ENCODE results near the gene MYRF. TPM values are rescaled to one million over a fixed set of nuclear protein-coding genes. Genes with fewer than 3 reads are reported as not detected.
A peak's percentile ranks its signal among the peaks of the same experiment; 100 is the strongest.

Gene MYRF
- total RNA-seq, 1 experiment from 2014 or later, result 5.1 TPM

GRCh38 chr11:61810671-61811175 is 58.3 kb downstream of the MYRF start:
- no peaks in the 10 kb centered on the region for H3F3A ChIP-seq (ENCODE audit: low read length, unreplicated experiment)
- BruUV-seq (replicated peaks), result no TSS peak
- no peaks in the 10 kb centered on the region for H3K9me3 ChIP-seq (ENCODE audit: low read length)
- H3K36me3 ChIP-seq (ENCODE audit: low read depth, low read length), result peaks cover 45% of the 10 kb centered on the region
- intact Hi-C loops (cut with micrococcal nuclease), result no loop called here
- H3K4me2 ChIP-seq (ENCODE audit: low read length), result no peak overlapping the region
- no peaks in the 10 kb centered on the region for H4K20me1 ChIP-seq (ENCODE audit: low read length)
- DNase-seq, result no peak
- no peaks in the 10 kb centered on the region for H3K9me2 ChIP-seq (replicated peaks; ENCODE audit: low read length)
- peaks cover 11% of the 10 kb centered on the region for H3K79me2 ChIP-seq (ENCODE audit: low read length)
- TF ChIP-seq CTCF (conservative IDR thresholded peaks at IDR 0.05; ENCODE audit: low read depth, low read length), result no peak
- TF ChIP-seq EZH2 (IDR thresholded peaks at IDR 0.05; ENCODE audit: low read length, unreplicated experiment), result no peak
- no peak for TF ChIP-seq EZH2phosphoT487 (IDR thresholded peaks at IDR 0.05; ENCODE audit: borderline replicate concordance, low read length)
- CTCF ChIA-PET, result no interaction called here
- no peak overlapping the region for H3K9ac ChIP-seq (ENCODE audit: low read length)
- no peaks in the 10 kb centered on the region for H3K27me3 ChIP-seq (ENCODE audit: low read length)
- POLR2A ChIA-PET (ENCODE audit: unreplicated experiment), result no interaction called here
- peaks cover 5% of the 10 kb centered on the region; the same call in 1 of the 2 replicates for H3K4me1 ChIP-seq (ENCODE audit: insufficient read depth, low read length)
- H2AFZ ChIP-seq (ENCODE audit: low read length), result no peak overlapping the region
- no peak overlapping the region for H3K4me3 ChIP-seq (ENCODE audit: low read length)
- no peak overlapping the region for H3K27ac ChIP-seq (ENCODE audit: low read length)
- ATAC-seq, result no peak

GRCh38 chr11:61811831-61812230 is 59.4 kb downstream of the MYRF start:
- Histone ChIP-seq H3K27me3 (ENCODE audit: low read length) (no peaks in the 10 kb centered on the region), H3K9me3 (ENCODE audit: low read length) (no peaks in the 10 kb centered on the region), H3K36me3 (ENCODE audit: low read depth, low read length) (peaks cover 42% of the 10 kb centered on the region), H3K4me2 (ENCODE audit: low read length) (no peak overlapping the region), H3K27ac (ENCODE audit: low read length) (no peak overlapping the region), H4K20me1 (ENCODE audit: low read length) (no peaks in the 10 kb centered on the region), H3K9me2 (replicated peaks; ENCODE audit: low read length) (no peaks in the 10 kb centered on the region), H3K9ac (ENCODE audit: low read length) (no peak overlapping the region), H3F3A (ENCODE audit: low read length, unreplicated experiment) (no peaks in the 10 kb centered on the region), H2AFZ (ENCODE audit: low read length) (no peak overlapping the region), H3K4me3 (ENCODE audit: low read length) (no peak overlapping the region), H3K4me1 (ENCODE audit: insufficient read depth, low read length) (peaks cover 5% of the 10 kb centered on the region; the same call in 1 of the 2 replicates), H3K79me2 (ENCODE audit: low read length) (peaks cover 19% of the 10 kb centered on the region)
- ChIA-PET POLR2A (ENCODE audit: unreplicated experiment) (no interaction called here), CTCF (no interaction called here)
- peak; percentile 3 for DNase-seq
- TF ChIP-seq EZH2phosphoT487 (IDR thresholded peaks at IDR 0.05; ENCODE audit: borderline replicate concordance, low read length) (no peak), CTCF (conservative IDR thresholded peaks at IDR 0.05; ENCODE audit: low read depth, low read length) (no peak), EZH2 (IDR thresholded peaks at IDR 0.05; ENCODE audit: low read length, unreplicated experiment) (no peak)
- BruUV-seq (replicated peaks), result no TSS peak
- intact Hi-C loops (cut with micrococcal nuclease), result no loop called here
- ATAC-seq, result no peak

DNA sequence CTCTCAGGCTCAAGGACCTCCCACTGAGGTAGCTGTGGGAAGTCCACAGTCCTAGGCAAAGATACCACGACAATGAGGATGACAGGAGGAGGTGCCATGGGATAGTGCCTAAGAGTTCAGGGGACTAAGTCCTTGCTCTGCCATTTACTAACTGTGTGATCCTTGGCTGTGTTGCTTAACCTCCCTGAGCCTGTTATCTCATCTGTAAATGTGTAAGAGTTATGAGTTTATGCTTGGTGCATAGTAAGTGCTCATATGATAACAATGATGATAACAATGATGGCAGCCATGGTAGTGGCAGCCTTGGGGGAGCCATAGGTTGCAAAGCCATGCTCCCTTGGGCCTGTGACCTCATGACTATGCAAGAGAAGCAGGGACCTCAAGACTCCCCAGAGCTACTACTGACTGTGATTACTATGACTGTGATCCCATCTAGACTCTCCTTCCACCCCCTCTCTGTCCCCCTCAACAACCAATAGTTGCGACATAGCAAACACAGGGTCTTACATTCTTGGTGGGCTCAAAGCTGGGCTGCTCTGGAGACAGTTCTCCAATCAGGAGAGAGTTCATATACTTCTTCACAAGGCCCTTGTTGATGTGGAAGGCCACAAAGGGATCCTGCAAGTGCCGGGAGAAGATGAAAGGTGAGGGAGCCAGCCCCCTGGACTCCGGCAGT is 60.4 kb downstream of the MYRF start:
- ChIA-PET CTCF (interaction anchor here (0.7 kb wide), 1 partner anchor 11 kb away, joined by 5 read pairs; no protein-coding TSS in a partner anchor), POLR2A (ENCODE audit: unreplicated experiment) (interaction anchor here (0.6 kb wide), 1 partner anchor 183 kb away, joined by 4 read pairs; no protein-coding TSS in a partner anchor)
- Histone ChIP-seq H3F3A (ENCODE audit: low read length, unreplicated experiment) (no peaks in the 10 kb centered on the region), H3K36me3 (ENCODE audit: low read depth, low read length) (peaks cover 35% of the 10 kb centered on the region), H3K79me2 (ENCODE audit: low read length) (peaks cover 27% of the 10 kb centered on the region), H3K27ac (ENCODE audit: low read length) (no peak overlapping the region), H3K4me1 (ENCODE audit: insufficient read depth, low read length) (peaks cover 13% of the 10 kb centered on the region), H3K9ac (ENCODE audit: low read length) (no peak overlapping the region), H3K4me3 (ENCODE audit: low read length) (no peak overlapping the region), H3K9me2 (replicated peaks; ENCODE audit: low read length) (no peaks in the 10 kb centered on the region), H3K27me3 (ENCODE audit: low read length) (no peaks in the 10 kb centered on the region), H2AFZ (ENCODE audit: low read length) (no peak overlapping the region), H3K4me2 (ENCODE audit: low read length) (no peak overlapping the region), H4K20me1 (ENCODE audit: low read length) (no peaks in the 10 kb centered on the region), H3K9me3 (ENCODE audit: low read length) (no peaks in the 10 kb centered on the region)
- intact Hi-C loops (cut with micrococcal nuclease), result no loop called here
- no peak for DNase-seq
- TF ChIP-seq EZH2phosphoT487 (IDR thresholded peaks at IDR 0.05; ENCODE audit: borderline replicate concordance, low read length) (no peak), EZH2 (IDR thresholded peaks at IDR 0.05; ENCODE audit: low read length, unreplicated experiment) (no peak)
- BruUV-seq (replicated peaks), result no TSS peak
- no peak for ATAC-seq

Data from PC-3 (cell line).